OCI-LY7 (cell line): ENCODE results near the gene MARCHF4. TPM values are rescaled to one million over a fixed set of nuclear protein-coding genes. Genes with fewer than 3 reads are reported as not detected.

Source experiments
- BruUV-seq: library from RNA; stranded (reverse); fragments of 400-500 nt; replicated peaks from 2 replicates; lab custom pipeline; 2021; lab: Mats Ljungman, UMichigan
- CTCF ChIA-PET: fragments of 300-600 bp; sonication (Branson Sonifier 250); formaldehyde crosslinking; loops from one replicate; lab custom pipeline; 2022; ENCODE audit warnings: antibody characterized with exemption; ENCODE audit not compliant: unreplicated experiment; lab: Charles Lee
- POLR2A ChIA-PET: fragments of 300-600 bp; sonication (Branson Sonifier 250); formaldehyde crosslinking; loops from one replicate; lab custom pipeline; 2022; ENCODE audit warnings: antibody characterized with exemption; lab: Charles Lee
- DNase-seq: peaks from one replicate; pipeline ENCODE4 v3.0.0-alpha.2; 2015; ENCODE audit warnings: low spot score
- H2AFZ ChIP-seq: fragments of 200-600 bp; sonication (generic), shearing (Covaris generic); 2 replicates; pipeline ENCODE4 v1.6.1; 2014; ENCODE audit warnings: mild to moderate bottlenecking, antibody characterized with exemption, low read length, moderate library complexity
- H3K27ac ChIP-seq: fragments of 200-600 bp; sonication (generic); 2 replicates; pipeline ENCODE4 v1.5.1; 2014; ENCODE audit warnings: mixed run types, low read depth, mild to moderate bottlenecking, moderate library complexity, low read length, inconsistent platforms; ENCODE audit not compliant: poor library complexity, severe bottlenecking
- H3K36me3 ChIP-seq: fragments of 200-600 bp; sonication (generic); 2 replicates; pipeline ENCODE4 v1.6.1; 2014; ENCODE audit warnings: mild to moderate bottlenecking, antibody characterized with exemption, low read length, moderate library complexity, mixed read lengths; ENCODE audit not compliant: insufficient read depth
- H3K4me1 ChIP-seq: fragments of 200-600 bp; sonication (generic); 2 replicates; pipeline ENCODE4 v1.5.1; 2014; ENCODE audit warnings: mild to moderate bottlenecking, low read length; ENCODE audit not compliant: insufficient read depth, poor library complexity, severe bottlenecking
- H3K4me2 ChIP-seq: fragments of 200-600 bp; sonication (generic); 2 replicates; pipeline ENCODE4 v1.6.1; 2014; ENCODE audit warnings: mild to moderate bottlenecking, low read length
- H3K4me3 ChIP-seq: fragments of 200-600 bp; sonication (generic); 2 replicates; pipeline ENCODE4 v1.5.1; 2014; ENCODE audit warnings: mild to moderate bottlenecking, low read depth, low read length; ENCODE audit not compliant: poor library complexity, severe bottlenecking
- H3K79me2 ChIP-seq: fragments of 200-600 bp; sonication (generic); 2 replicates; pipeline ENCODE4 v1.6.1; 2016; ENCODE audit warnings: low read depth, mild to moderate bottlenecking, low read length, moderate library complexity, mixed read lengths; ENCODE audit not compliant: insufficient read depth
- H3K9me2 ChIP-seq: fragments of 200-600 bp; sonication (generic); 2 replicates; pipeline ENCODE4 v1.6.1; 2016; ENCODE audit warnings: mild to moderate bottlenecking, low read length, mixed read lengths; ENCODE audit not compliant: insufficient read depth
- H3K9me3 ChIP-seq: fragments of 200-600 bp; sonication (generic); 2 replicates; pipeline ENCODE4 v1.6.1; 2014; ENCODE audit warnings: mild to moderate bottlenecking, mixed run types, low read length, mixed read lengths
- H4K20me1 ChIP-seq: fragments of 200-600 bp; sonication (generic); 2 replicates; pipeline ENCODE4 v1.6.1; 2014; ENCODE audit warnings: mild to moderate bottlenecking, antibody characterized with exemption, low read length, moderate library complexity, mixed read lengths; ENCODE audit not compliant: insufficient read depth
- CTCF ChIP-seq: fragments of 200-600 bp; sonication (generic); conservative IDR thresholded peaks from 2 replicates; pipeline ENCODE4 v1.5.1; 2014; ENCODE audit warnings: mild to moderate bottlenecking, antibody characterized with exemption, low read length, moderate library complexity, mixed read lengths
- EZH2phosphoT487 ChIP-seq: fragments of 200-600 bp; sonication (generic); IDR thresholded peaks from 2 replicates; pipeline ENCODE4 v1.6.1; 2018; ENCODE audit warnings: low read depth, borderline replicate concordance, mild to moderate bottlenecking, mixed run types, antibody characterized with exemption, low read length, moderate library complexity, mixed read lengths
- intact Hi-C: fragments of 100-400 bp; cut with micrococcal nuclease; formaldehyde crosslinking; loops from one replicate; pipeline ENCODE4 v1.10.0; 2022; ENCODE audit not compliant: unreplicated experiment
- total RNA-seq, 2 experiments: library from RNA; depleted of rRNA in 1 of 2; stranded (reverse); fragments of >200 nt in 1 of 2; shearing (Covaris generic) in 1 of 2; gene quantifications; 2 replicates each; pipeline ENCODE4 v1.2.3, GENCODE V29; 2014 to 2022

The MARCHF4 gene
- total RNA-seq, 2 experiments from 2014 or later = not detected

DNA sequence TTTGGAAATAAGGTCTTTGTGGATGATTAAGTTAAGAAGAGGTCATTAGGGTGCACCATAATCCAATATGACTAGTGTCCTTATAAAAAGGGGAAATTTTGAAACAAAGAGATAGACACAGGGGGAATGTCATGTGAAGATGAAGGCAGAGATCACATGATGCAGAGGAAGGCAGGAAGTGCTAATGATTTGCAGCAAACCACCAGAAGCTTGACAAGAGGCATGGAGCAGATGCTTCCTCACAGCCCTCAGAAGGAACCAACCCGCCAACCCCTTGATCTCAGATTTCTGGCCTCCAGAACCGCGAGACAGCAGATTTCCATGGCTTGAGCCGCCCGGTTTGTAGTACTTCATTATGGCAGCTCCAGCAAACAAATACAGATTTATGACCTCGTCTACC is 22.6 kb upstream of the MARCHF4 start:
- peak overlapping the region; percentile 37 for H3K4me2 ChIP-seq
- H3K36me3 ChIP-seq = no peaks in the 10 kb centered on the region
- POLR2A ChIA-PET = no interaction called here
- H3K9me3 ChIP-seq = no peaks in the 10 kb centered on the region
- TF ChIP-seq EZH2phosphoT487 (no peak), CTCF (no peak)
- intact Hi-C loops = no loop called here
- H3K4me3 ChIP-seq = no peak overlapping the region
- DNase-seq = no peak
- no peaks in the 10 kb centered on the region for H3K79me2 ChIP-seq
- BruUV-seq = no TSS peak
- peak overlapping the region; percentile 79; the same call in 1 of the 2 replicates for H2AFZ ChIP-seq
- H4K20me1 ChIP-seq = no peaks in the 10 kb centered on the region
- CTCF ChIA-PET = no interaction called here
- no peaks in the 10 kb centered on the region for H3K4me1 ChIP-seq
- H3K27ac ChIP-seq = no peak overlapping the region
- no peaks in the 10 kb centered on the region for H3K9me2 ChIP-seq

DNA sequence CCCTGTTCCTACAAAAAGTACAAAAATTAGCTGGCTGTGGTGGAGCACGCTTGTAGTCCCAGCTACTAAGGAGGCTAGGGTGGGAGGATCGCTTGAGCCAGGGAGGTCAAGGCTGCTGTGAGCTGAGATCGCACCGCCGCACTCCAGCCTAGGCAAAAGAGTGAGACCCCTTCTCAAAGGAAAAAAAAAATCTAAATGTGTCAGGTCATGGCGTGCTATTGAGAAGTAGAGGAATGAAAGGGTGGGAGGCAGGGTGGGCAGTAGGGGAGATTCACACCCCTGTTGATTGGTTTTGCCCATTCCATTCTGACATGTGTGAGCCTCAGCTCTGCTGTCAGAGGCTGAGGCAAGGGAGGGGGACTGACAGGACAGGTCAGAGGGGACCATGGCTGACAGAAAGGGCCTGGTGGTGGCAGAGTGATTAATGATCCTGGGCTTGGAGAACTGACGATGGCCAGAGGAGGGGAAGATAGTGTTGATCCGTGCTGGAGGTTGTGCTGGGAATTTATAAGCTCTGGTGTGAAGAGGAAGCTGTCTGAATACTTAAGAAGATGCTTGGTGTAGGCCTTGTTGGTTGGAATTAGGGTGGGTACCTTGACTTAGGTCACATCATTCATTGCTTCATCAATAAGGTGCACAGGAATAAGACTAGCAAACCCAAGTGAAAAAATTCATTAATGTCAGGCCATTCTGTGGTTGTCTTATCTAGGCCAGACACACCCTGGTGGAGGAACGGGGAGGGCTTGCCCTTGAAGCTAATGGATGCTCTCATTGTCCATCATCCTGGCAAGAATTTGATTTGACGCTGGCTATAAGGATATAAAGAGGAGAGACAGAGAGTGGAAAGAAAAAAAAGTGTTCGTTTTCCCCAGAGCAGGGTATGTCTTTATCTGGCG is 20.9 kb upstream of the MARCHF4 start:
- Histone ChIP-seq H2AFZ (no peak overlapping the region), H3K4me1 (no peaks in the 10 kb centered on the region), H3K4me2 (no peak overlapping the region), H3K79me2 (no peaks in the 10 kb centered on the region), H3K4me3 (no peak overlapping the region), H3K36me3 (no peaks in the 10 kb centered on the region), H3K27ac (no peak overlapping the region), H3K9me2 (no peaks in the 10 kb centered on the region), H4K20me1 (no peaks in the 10 kb centered on the region), H3K9me3 (no peaks in the 10 kb centered on the region)
- ChIA-PET CTCF (no interaction called here), POLR2A (no interaction called here)
- no peak for DNase-seq
- BruUV-seq = no TSS peak
- intact Hi-C loops = no loop called here
- TF ChIP-seq EZH2phosphoT487 (no peak), CTCF (no peak)

- no peak for DNase-seq
- BruUV-seq = no TSS peak
- Histone ChIP-seq H3K27ac (no peak overlapping the region), H3K36me3 (no peaks in the 10 kb centered on the region), H3K9me2 (no peaks in the 10 kb centered on the region), H4K20me1 (no peaks in the 10 kb centered on the region), H3K4me3 (no peak overlapping the region), H2AFZ (no peak overlapping the region), H3K4me1 (no peaks in the 10 kb centered on the region), H3K79me2 (no peaks in the 10 kb centered on the region), H3K4me2 (no peak overlapping the region), H3K9me3 (no peaks in the 10 kb centered on the region)
- intact Hi-C loops = no loop called here
- ChIA-PET POLR2A (no interaction called here), CTCF (no interaction called here)
- no peak for TF ChIP-seq CTCF
- no peak for TF ChIP-seq EZH2phosphoT487
These were observed 19.8 kb upstream of the MARCHF4 start for GRCh38 chr2:216392018-216392562.
